HEK293T (cell line): ENCODE results near the gene CYP26B1.

ENCODE experiments used
- BHLHE40 ChIP-seq: fragments of 450-650 bp; IDR thresholded peaks from 2 replicates; pipeline ENCODE4 v1.6.1; 2016; ENCODE audit warnings: mild to moderate bottlenecking, moderate library complexity, borderline replicate concordance
- CTBP1 ChIP-seq: fragments of 450-650 bp; IDR thresholded peaks from 2 replicates; pipeline ENCODE4 v1.6.1; 2016; ENCODE audit warnings: borderline replicate concordance
- FOXA1 ChIP-seq: fragments of 450-650 bp; IDR thresholded peaks from 2 replicates; pipeline ENCODE4 v1.6.1; 2016; ENCODE audit warnings: mild to moderate bottlenecking
- HDGF ChIP-seq: fragments of 450-650 bp; IDR thresholded peaks from 2 replicates; pipeline ENCODE4 v1.6.1; 2017; ENCODE audit warnings: antibody characterized with exemption, borderline replicate concordance
- TARDBP ChIP-seq: fragments of 450-650 bp; IDR thresholded peaks from 2 replicates; pipeline ENCODE4 v1.6.1; 2016

DNA sequence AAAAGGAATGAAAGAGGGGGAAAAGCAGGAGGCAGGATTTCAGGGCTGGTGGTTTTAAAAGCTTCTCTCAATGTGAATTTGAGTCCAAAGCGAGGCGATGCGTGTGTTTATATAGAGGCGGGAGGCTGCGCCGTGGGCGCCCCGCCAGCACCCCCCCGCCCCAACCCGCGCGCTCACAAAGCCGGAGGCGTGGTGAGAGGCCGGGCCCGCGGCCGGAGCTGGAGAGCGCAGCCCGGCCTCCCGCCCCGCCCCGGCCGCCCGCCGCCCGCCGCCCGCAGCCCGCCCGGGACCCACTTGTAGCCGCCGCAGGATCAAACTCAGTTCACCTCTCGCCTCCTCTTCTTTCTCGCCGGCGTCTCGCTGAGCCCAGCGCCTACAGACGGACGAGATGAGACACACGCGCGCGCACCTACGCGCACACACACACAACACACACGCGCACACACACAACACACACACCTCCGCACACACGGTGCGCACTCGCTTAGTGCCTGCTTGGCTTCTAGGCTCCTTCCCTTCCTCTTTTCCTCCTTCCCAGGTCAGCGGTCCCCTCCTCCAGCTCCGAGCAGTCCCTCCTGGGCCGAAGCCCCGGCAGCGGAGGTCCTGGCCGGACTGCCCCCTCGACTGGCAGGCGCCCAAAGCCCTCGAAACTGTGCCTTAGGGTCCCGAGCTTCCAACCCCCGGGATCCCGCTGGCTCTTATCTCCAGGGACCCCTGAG, 1.3 kb upstream of the CYP26B1 start:
- no peak for TF ChIP-seq BHLHE40
- TF ChIP-seq TARDBP: no peak
- TF ChIP-seq CTBP1: no peak
- TF ChIP-seq HDGF: no peak
- no peak for TF ChIP-seq FOXA1
